BLaER1 treated with 17β-estradiol and CSF1 and Interleukin-3, amounts not matched to agents 10 nM and 100 nM (cell line): ENCODE results near the gene LRRIQ1.

Source experiments
- H3K27ac ChIP-seq, 11 experiments: shearing (Covaris generic); formaldehyde crosslinking; 2 replicates each; pipeline ENCODE4 v1.8.1; 2022
- H3K27me3 ChIP-seq, 11 experiments: shearing (Covaris generic); formaldehyde crosslinking; 2 replicates each; pipeline ENCODE4 v1.8.1; 2022
- H3K36me3 ChIP-seq, 11 experiments: shearing (Covaris generic); formaldehyde crosslinking; 2 replicates each; pipeline ENCODE4 v1.8.1; 2022
- H3K4me1 ChIP-seq, 10 experiments: shearing (Covaris generic); formaldehyde crosslinking; 2 replicates each; pipeline ENCODE4 v1.8.1; 2022
- H3K4me2 ChIP-seq, 11 experiments: shearing (Covaris generic); formaldehyde crosslinking; 2 replicates each; pipeline ENCODE4 v1.8.1; 2022
- H3K4me3 ChIP-seq, 10 experiments: shearing (Covaris generic); formaldehyde crosslinking; 2 replicates each; pipeline ENCODE4 v1.8.1; 2022
- H3K9ac ChIP-seq, 11 experiments: shearing (Covaris generic); formaldehyde crosslinking; 2 replicates each; pipeline ENCODE4 v1.8.1; 2022
- H3K9me3 ChIP-seq, 11 experiments: shearing (Covaris generic); formaldehyde crosslinking; replicated peaks in 1 of 11; 2 replicates each; pipeline ENCODE4 v1.8.1; 2022
- H4K20me1 ChIP-seq, 11 experiments: shearing (Covaris generic); formaldehyde crosslinking; 2 replicates each; pipeline ENCODE4 v1.8.1; 2022
- Cebpa-rat ChIP-seq, 11 experiments: shearing (Covaris generic); IDR thresholded peaks; 2 replicates each; pipeline ENCODE4 v1.8.1; 2022

Gene LRRIQ1

DNA sequence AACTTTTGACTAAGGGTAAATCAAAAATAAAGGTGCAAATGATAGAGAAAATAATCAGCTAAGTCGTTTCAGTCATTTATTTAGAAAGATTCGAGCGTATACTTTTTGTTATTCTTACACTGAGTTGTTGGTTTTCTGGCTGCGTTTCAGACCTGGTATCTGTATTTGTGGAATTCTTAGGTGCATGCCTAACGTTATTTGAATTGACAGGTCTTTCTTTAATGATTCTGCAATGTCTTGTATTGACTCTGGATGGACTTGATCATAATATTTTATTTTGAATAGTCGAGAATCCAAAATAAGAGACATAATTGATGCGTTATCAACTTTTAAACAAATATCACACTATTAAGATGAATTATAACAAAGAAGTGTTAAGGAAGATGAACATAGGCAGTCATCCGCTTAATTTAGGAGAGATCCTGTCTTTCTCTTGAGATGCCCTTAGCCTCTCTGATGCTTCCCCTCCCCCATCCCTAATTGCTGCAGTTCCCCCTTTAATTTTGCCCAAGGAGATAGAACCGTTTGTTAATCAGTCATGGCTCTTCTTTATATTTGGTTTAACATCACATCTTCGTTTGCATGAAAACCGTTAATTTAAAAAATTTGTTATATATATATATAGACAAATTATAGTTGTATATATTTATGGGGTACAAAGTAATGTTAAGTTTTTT is 245.6 kb downstream of the LRRIQ1 start:
- no peaks in the 10 kb centered on the region for H3K27me3 ChIP-seq
- H3K9ac ChIP-seq = no peak overlapping the region
- no peak overlapping the region for H3K4me3 ChIP-seq
- no peaks in the 10 kb centered on the region for H4K20me1 ChIP-seq
- H3K4me1 ChIP-seq = no peaks in the 10 kb centered on the region
- no peak overlapping the region for H3K4me2 ChIP-seq
- no peak for TF ChIP-seq Cebpa-rat (IDR thresholded peaks at IDR 0.05)
- peaks cover 29 to 34% (median 31%) of the 10 kb centered on the region in 11 experiments for H3K9me3 ChIP-seq
- no peak overlapping the region for H3K27ac ChIP-seq
- H3K36me3 ChIP-seq = no peaks in the 10 kb centered on the region

DNA sequence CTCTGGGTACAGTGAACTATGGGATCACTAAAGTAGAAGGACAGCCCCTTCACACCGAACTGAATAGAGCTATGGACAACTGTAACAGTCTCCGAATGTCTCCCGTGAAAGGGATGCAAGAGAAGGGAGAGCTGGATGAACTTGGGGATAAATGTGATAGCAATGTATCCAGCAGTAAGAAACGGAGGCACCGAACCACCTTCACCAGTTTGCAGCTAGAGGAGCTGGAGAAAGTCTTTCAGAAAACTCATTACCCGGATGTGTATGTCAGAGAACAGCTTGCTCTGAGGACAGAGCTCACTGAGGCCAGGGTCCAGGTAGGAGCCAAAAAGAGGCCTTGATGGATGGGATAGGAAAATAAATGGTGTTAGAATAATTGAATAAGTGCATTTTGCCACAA is 247.4 kb downstream of the LRRIQ1 start:
- Histone ChIP-seq H3K27ac (no peak overlapping the region), H4K20me1 (no peaks in the 10 kb centered on the region), H3K4me3 (no peak overlapping the region), H3K9ac (no peak overlapping the region), H3K4me2 (no peak overlapping the region), H3K27me3 (no peaks in the 10 kb centered on the region), H3K4me1 (no peaks in the 10 kb centered on the region), H3K36me3 (no peaks in the 10 kb centered on the region), H3K9me3 (peaks cover 20 to 25% (median 23%) of the 10 kb centered on the region in 11 experiments)
- no peak for TF ChIP-seq Cebpa-rat (IDR thresholded peaks at IDR 0.05)
